Measurements from ENCODE around the gene DRD2. TPM values are rescaled to one million over a fixed set of nuclear protein-coding genes. Genes with fewer than 3 reads are reported as not detected.

DRD2 gene
- total and polyA plus RNA-seq, 4 donors, result not detected

DNA sequence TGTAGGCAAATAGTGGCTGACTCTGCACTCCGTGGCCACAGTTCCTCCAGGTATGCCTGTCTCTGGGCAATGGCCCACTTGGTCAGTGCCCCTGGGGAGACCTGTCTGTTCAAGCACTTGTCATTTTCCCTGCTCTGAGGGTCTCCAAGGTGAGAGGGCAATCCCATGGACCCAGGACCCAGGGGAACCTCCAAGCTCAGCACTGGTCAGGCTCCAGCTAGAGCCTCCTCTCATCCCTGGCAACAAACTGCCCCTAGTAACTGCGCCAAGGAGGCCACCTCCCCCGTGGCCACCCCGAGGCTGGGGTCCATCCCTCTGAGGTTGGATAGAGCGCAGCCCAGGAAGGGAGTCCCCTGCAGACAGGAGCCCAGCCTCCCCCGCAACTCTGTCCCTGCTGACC is 88.3 kb downstream of the DRD2 start:
- TF ChIP-seq HNF4G (IDR thresholded peaks at IDR 0.05) (no peak), RXRA (IDR thresholded peaks at IDR 0.05) (no peak), FOXA1 (IDR thresholded peaks at IDR 0.05) (no peak), GABPA (IDR thresholded peaks at IDR 0.05 in 1 of 2, conservative IDR thresholded peaks at IDR 0.05 in 1 of 2) (no peak), NR2F2 (IDR thresholded peaks at IDR 0.05) (no peak), JUND (IDR thresholded peaks at IDR 0.05) (no peak), FOXA2 (IDR thresholded peaks at IDR 0.05) (no peak), YY1 (IDR thresholded peaks at IDR 0.05) (no peak), SP1 (IDR thresholded peaks at IDR 0.05) (no peak), HNF4A (conservative IDR thresholded peaks at IDR 0.05) (no peak)
- TF ChIP-seq, protein P1, sequence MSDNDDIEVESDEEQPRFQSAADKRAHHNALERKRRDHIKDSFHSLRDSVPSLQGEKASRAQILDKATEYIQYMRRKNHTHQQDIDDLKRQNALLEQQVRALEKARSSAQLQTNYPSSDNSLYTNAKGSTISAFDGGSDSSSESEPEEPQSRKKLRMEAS (IDR thresholded peaks at IDR 0.05), result no peak
- TF ChIP-seq, protein P2, sequence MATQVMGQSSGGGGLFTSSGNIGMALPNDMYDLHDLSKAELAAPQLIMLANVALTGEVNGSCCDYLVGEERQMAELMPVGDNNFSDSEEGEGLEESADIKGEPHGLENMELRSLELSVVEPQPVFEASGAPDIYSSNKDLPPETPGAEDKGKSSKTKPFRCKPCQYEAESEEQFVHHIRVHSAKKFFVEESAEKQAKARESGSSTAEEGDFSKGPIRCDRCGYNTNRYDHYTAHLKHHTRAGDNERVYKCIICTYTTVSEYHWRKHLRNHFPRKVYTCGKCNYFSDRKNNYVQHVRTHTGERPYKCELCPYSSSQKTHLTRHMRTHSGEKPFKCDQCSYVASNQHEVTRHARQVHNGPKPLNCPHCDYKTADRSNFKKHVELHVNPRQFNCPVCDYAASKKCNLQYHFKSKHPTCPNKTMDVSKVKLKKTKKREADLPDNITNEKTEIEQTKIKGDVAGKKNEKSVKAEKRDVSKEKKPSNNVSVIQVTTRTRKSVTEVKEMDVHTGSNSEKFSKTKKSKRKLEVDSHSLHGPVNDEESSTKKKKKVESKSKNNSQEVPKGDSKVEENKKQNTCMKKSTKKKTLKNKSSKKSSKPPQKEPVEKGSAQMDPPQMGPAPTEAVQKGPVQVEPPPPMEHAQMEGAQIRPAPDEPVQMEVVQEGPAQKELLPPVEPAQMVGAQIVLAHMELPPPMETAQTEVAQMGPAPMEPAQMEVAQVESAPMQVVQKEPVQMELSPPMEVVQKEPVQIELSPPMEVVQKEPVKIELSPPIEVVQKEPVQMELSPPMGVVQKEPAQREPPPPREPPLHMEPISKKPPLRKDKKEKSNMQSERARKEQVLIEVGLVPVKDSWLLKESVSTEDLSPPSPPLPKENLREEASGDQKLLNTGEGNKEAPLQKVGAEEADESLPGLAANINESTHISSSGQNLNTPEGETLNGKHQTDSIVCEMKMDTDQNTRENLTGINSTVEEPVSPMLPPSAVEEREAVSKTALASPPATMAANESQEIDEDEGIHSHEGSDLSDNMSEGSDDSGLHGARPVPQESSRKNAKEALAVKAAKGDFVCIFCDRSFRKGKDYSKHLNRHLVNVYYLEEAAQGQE (IDR thresholded peaks at IDR 0.05), result no peak
- H3K9ac ChIP-seq (ENCODE audit: low read depth in 1 of 2, low read length in 2 of 2), result no peak overlapping the region
- H3K4me1 ChIP-seq (ENCODE audit: control insufficient read depth in 4 of 4, insufficient read depth in 4 of 4, low read length in 3 of 4), result no peaks in the 10 kb centered on the region
- peaks cover 0 to 15% (median 6%) of the 10 kb centered on the region in 4 donors for H3K27me3 ChIP-seq (ENCODE audit: control insufficient read depth in 4 of 4, insufficient read depth in 4 of 4, low read length in 3 of 4)
- H3K27ac ChIP-seq (ENCODE audit: low read depth in 1 of 2, low read length in 2 of 2), result no peak overlapping the region
- H3K9me3 ChIP-seq (ENCODE audit: control insufficient read depth in 4 of 4, low read length in 3 of 4), result no peaks in the 10 kb centered on the region
- WGBS, result 76% methylated on average over 6 of the region's 6 CpGs
- no peak overlapping the region for H3K4me3 ChIP-seq (ENCODE audit: low read depth in 1 of 3, low read length in 3 of 3)
- no peaks in the 10 kb centered on the region for H3K36me3 ChIP-seq (ENCODE audit: control insufficient read depth in 4 of 4, insufficient read depth in 3 of 4, low read depth in 1 of 4, low read length in 3 of 4)
- DNase-seq (ENCODE audit: low spot score), result no peak

- H3K36me3 ChIP-seq (ENCODE audit: control insufficient read depth in 4 of 4, insufficient read depth in 3 of 4, low read depth in 1 of 4, low read length in 3 of 4), result no peaks in the 10 kb centered on the region
- H3K4me3 ChIP-seq (ENCODE audit: low read depth in 1 of 3, low read length in 3 of 3), result no peak overlapping the region
- 93% methylated on average over 3 of the region's 3 CpGs for WGBS
- no peak for DNase-seq (ENCODE audit: low spot score)
- peaks cover 0 to 15% (median 4%) of the 10 kb centered on the region in 4 donors for H3K27me3 ChIP-seq (ENCODE audit: control insufficient read depth in 4 of 4, insufficient read depth in 4 of 4, low read length in 3 of 4)
- no peak overlapping the region for H3K27ac ChIP-seq (ENCODE audit: low read depth in 1 of 2, low read length in 2 of 2)
- TF ChIP-seq RAD21 (IDR thresholded peaks at IDR 0.05), result no peak
- TF ChIP-seq TAF1 (conservative IDR thresholded peaks at IDR 0.05), result no peak
- TF ChIP-seq, protein P3, sequence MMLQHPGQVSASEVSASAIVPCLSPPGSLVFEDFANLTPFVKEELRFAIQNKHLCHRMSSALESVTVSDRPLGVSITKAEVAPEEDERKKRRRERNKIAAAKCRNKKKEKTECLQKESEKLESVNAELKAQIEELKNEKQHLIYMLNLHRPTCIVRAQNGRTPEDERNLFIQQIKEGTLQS (IDR thresholded peaks at IDR 0.05), result no peak
- TF ChIP-seq SP1 (IDR thresholded peaks at IDR 0.05), result no peak
- TF ChIP-seq, protein P4, sequence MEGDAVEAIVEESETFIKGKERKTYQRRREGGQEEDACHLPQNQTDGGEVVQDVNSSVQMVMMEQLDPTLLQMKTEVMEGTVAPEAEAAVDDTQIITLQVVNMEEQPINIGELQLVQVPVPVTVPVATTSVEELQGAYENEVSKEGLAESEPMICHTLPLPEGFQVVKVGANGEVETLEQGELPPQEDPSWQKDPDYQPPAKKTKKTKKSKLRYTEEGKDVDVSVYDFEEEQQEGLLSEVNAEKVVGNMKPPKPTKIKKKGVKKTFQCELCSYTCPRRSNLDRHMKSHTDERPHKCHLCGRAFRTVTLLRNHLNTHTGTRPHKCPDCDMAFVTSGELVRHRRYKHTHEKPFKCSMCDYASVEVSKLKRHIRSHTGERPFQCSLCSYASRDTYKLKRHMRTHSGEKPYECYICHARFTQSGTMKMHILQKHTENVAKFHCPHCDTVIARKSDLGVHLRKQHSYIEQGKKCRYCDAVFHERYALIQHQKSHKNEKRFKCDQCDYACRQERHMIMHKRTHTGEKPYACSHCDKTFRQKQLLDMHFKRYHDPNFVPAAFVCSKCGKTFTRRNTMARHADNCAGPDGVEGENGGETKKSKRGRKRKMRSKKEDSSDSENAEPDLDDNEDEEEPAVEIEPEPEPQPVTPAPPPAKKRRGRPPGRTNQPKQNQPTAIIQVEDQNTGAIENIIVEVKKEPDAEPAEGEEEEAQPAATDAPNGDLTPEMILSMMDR (IDR thresholded peaks at IDR 0.05; ENCODE audit: low read depth, low read length, missing input control), result no peak
- TF ChIP-seq EGR1 (IDR thresholded peaks at IDR 0.05; ENCODE audit: low read depth in 2 of 2), result no peak
- TF ChIP-seq JUND (IDR thresholded peaks at IDR 0.05), result no peak
- no peak for TF ChIP-seq HNF4G (IDR thresholded peaks at IDR 0.05)
- TF ChIP-seq GABPA (IDR thresholded peaks at IDR 0.05 in 1 of 2, conservative IDR thresholded peaks at IDR 0.05 in 1 of 2), result no peak
- no peak for TF ChIP-seq NR2F2 (IDR thresholded peaks at IDR 0.05)
- TF ChIP-seq YY1 (IDR thresholded peaks at IDR 0.05), result no peak
- no peak for TF ChIP-seq RXRA (IDR thresholded peaks at IDR 0.05)
- H3K9ac ChIP-seq (ENCODE audit: low read depth in 1 of 2, low read length in 2 of 2), result no peak overlapping the region
- H3K4me1 ChIP-seq (ENCODE audit: control insufficient read depth in 4 of 4, insufficient read depth in 4 of 4, low read length in 3 of 4), result no peaks in the 10 kb centered on the region
- no peaks in the 10 kb centered on the region for H3K9me3 ChIP-seq (ENCODE audit: control insufficient read depth in 4 of 4, low read length in 3 of 4)
Observed at GRCh38 chr11:113385749-113386148, 89.4 kb downstream of the DRD2 start.
